ENCODE results near the gene TBC1D5. TPM values are rescaled to one million over a fixed set of nuclear protein-coding genes. Genes with fewer than 3 reads are reported as not detected.

Gene TBC1D5
- total and polyA plus RNA-seq, 2 of the 4 experiments (the other 2 are of a cell fraction): 16.4 to 57.0 TPM

DNA sequence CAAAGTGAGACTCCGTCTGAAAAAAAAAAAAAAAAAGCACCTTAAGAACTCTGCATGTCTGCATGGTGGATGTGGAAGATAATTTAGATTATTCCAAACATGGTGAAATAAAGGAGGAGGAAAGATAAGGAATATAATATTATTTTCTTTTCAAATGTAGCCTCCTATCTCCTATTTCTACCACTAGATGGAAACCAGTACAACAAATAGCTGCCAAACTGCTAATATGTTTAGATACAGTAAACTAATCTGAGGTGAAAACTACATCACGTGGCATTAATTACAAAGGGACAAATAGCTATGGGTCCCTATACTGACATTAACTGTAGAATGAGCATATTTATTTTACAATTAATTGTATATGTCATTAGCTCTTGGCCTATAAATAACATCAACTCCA lies 197.8 kb downstream of the TBC1D5 start:
- no peak overlapping the region for H4K5ac ChIP-seq (ENCODE audit: low read depth, low read length)
- H3K4me3 ChIP-seq (ENCODE audit: insufficient read depth, low read depth, low read length): no peak overlapping the region
- no peak overlapping the region for H3K9ac ChIP-seq (ENCODE audit: low read depth, low read length)
- no peak overlapping the region for H3K23ac ChIP-seq (ENCODE audit: low read depth, low read length)
- no peak overlapping the region for H3K27ac ChIP-seq (ENCODE audit: insufficient read depth, low read length)
- H3K4me1 ChIP-seq (ENCODE audit: control insufficient read depth, insufficient read depth, low read length): no peaks in the 10 kb centered on the region
- H3K27me3 ChIP-seq (ENCODE audit: control insufficient read depth, insufficient read depth, low read length): no peaks in the 10 kb centered on the region
- DNase-seq (peak; percentile 1), ATAC-seq (ENCODE audit: low read depth) (no peak; the same call in 1 of the 2 replicates)
- no peak overlapping the region for H4K8ac ChIP-seq (ENCODE audit: low read depth in 2 of 2, low read length in 2 of 2)
- POLR2A ChIA-PET (ENCODE audit: unreplicated experiment): no interaction called here
- H3K36me3 ChIP-seq (ENCODE audit: control insufficient read depth, insufficient read depth, low read length): no peaks in the 10 kb centered on the region
- no peak overlapping the region for H2AK5ac ChIP-seq (ENCODE audit: low read depth, low read length)
- no peaks in the 10 kb centered on the region for H3K9me1 ChIP-seq (ENCODE audit: insufficient read depth, low read length)
- no peak overlapping the region for H2BK5ac ChIP-seq (ENCODE audit: low read depth, low read length, poor library complexity, severe bottlenecking)
- WGBS, 2 experiments (ENCODE audit: extremely low coverage in 2 of 2, insufficient read length in 1 of 2): no CpG with 5 or more reads among the region's 2 CpGs
- H2AK9ac ChIP-seq (replicated peaks; ENCODE audit: low read depth, low read length, poor library complexity): no peak overlapping the region
- no peak overlapping the region for H3K18ac ChIP-seq (ENCODE audit: low read depth, low read length)
- no peaks in the 10 kb centered on the region for H3K9me3 ChIP-seq (ENCODE audit: control insufficient read depth, insufficient read depth, low read length)
- in situ Hi-C loops (cut with MboI; ENCODE audit: low sequenced_read_pairs) (no loop called here), intact Hi-C loops (cut with micrococcal nuclease) (loop anchor here (5.0 kb wide), 1 partner anchor 298 kb away; no protein-coding TSS in a partner anchor), dilution Hi-C loops (cut with HindIII; ENCODE audit: low sequenced_read_pairs, unreplicated experiment) (no loop called here)
- TF ChIP-seq MXI1 (IDR thresholded peaks at IDR 0.05; ENCODE audit: borderline replicate concordance, low read depth, low read length) (no peak), RFX5 (IDR thresholded peaks at IDR 0.05; ENCODE audit: low read depth, low read length) (no peak), CHD1 (IDR thresholded peaks at IDR 0.05; ENCODE audit: low read depth, low read length) (no peak), SMC3 (IDR thresholded peaks at IDR 0.05; ENCODE audit: low read depth, low read length) (peak; percentile 13; the same call in 1 of the 2 replicates), NFE2L2 (IDR thresholded peaks at IDR 0.05; ENCODE audit: low read depth, low read length) (no peak), RAD21 (IDR thresholded peaks at IDR 0.05; ENCODE audit: low read length) (peak; percentile 39)
- TF ChIP-seq, protein P1, sequence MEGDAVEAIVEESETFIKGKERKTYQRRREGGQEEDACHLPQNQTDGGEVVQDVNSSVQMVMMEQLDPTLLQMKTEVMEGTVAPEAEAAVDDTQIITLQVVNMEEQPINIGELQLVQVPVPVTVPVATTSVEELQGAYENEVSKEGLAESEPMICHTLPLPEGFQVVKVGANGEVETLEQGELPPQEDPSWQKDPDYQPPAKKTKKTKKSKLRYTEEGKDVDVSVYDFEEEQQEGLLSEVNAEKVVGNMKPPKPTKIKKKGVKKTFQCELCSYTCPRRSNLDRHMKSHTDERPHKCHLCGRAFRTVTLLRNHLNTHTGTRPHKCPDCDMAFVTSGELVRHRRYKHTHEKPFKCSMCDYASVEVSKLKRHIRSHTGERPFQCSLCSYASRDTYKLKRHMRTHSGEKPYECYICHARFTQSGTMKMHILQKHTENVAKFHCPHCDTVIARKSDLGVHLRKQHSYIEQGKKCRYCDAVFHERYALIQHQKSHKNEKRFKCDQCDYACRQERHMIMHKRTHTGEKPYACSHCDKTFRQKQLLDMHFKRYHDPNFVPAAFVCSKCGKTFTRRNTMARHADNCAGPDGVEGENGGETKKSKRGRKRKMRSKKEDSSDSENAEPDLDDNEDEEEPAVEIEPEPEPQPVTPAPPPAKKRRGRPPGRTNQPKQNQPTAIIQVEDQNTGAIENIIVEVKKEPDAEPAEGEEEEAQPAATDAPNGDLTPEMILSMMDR (conservative IDR thresholded peaks at IDR 0.05; ENCODE audit: low read depth, low read length): peak; percentile 27; the same call in 1 of the 2 replicates
- H3K4ac ChIP-seq (ENCODE audit: low read depth, low read length): no peak overlapping the region
- H3K56ac ChIP-seq (ENCODE audit: extremely low read depth, insufficient read depth, low read length): no peak overlapping the region
- no peak overlapping the region for H2BK20ac ChIP-seq (ENCODE audit: low read depth, low read length)
- H3K14ac ChIP-seq (replicated peaks; ENCODE audit: low read depth, low read length): no peak overlapping the region
- 0 out of 4 replicates have a peak, but pooled peaks cover 0 to 2% of the 10 kb centered on the region in 2 experiments for H3K79me1 ChIP-seq (ENCODE audit: low read depth in 1 of 2, low read length in 2 of 2)
- H4K20me1 ChIP-seq (ENCODE audit: insufficient read depth, low read length): no peaks in the 10 kb centered on the region
- H3K4me2 ChIP-seq (ENCODE audit: low read depth, low read length): no peak overlapping the region
- CTCF ChIA-PET: no interaction called here
- no peak overlapping the region for H2BK120ac ChIP-seq (ENCODE audit: low read depth, low read length)
- BruUV-seq (replicated peaks): no TSS peak
- no peak overlapping the region for H2AFZ ChIP-seq (replicated peaks; ENCODE audit: low read length, poor library complexity)
- no peak overlapping the region for H4K91ac ChIP-seq (ENCODE audit: insufficient read depth, low read depth, low read length)
- H2BK15ac ChIP-seq (ENCODE audit: low read depth, low read length): no peak overlapping the region

Data from IMR-90 (cell line).